GM12873 (cell line): Measurements from ENCODE around the gene OR10G6.

Experiments
- TF ChIP-seq, protein P1 (sequence below): IDR thresholded peaks from 2 replicates; pipeline ENCODE4 v1.5.1; 2012; ENCODE audit warnings: low read depth, mild to moderate bottlenecking, moderate library complexity, low read length, control low read depth; ENCODE audit not compliant: insufficient read depth; ENCODE audit errors: missing control alignments

Gene OR10G6

DNA sequence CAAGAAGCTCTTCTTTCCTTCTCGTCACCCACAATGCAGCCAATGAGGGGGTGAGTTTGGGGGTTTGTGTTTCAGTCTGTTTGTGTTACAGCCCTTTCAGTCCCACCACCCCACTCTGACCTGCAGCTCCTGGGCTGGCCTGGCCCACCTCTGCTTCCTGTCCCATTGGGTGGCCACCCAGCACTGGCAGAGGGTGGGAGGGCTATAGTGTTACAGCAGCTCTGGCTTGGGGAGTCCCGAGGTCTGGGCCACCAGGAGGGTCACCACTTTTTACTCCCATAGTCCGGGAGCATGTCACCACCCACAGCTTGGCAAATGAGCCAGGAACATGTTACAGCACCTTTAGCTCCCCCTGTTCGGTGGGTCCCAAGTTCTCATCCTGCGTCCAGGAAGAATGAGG is 15.7 kb downstream of the OR10G6 start:
- TF ChIP-seq, protein P1, sequence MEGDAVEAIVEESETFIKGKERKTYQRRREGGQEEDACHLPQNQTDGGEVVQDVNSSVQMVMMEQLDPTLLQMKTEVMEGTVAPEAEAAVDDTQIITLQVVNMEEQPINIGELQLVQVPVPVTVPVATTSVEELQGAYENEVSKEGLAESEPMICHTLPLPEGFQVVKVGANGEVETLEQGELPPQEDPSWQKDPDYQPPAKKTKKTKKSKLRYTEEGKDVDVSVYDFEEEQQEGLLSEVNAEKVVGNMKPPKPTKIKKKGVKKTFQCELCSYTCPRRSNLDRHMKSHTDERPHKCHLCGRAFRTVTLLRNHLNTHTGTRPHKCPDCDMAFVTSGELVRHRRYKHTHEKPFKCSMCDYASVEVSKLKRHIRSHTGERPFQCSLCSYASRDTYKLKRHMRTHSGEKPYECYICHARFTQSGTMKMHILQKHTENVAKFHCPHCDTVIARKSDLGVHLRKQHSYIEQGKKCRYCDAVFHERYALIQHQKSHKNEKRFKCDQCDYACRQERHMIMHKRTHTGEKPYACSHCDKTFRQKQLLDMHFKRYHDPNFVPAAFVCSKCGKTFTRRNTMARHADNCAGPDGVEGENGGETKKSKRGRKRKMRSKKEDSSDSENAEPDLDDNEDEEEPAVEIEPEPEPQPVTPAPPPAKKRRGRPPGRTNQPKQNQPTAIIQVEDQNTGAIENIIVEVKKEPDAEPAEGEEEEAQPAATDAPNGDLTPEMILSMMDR, result no peak

DNA sequence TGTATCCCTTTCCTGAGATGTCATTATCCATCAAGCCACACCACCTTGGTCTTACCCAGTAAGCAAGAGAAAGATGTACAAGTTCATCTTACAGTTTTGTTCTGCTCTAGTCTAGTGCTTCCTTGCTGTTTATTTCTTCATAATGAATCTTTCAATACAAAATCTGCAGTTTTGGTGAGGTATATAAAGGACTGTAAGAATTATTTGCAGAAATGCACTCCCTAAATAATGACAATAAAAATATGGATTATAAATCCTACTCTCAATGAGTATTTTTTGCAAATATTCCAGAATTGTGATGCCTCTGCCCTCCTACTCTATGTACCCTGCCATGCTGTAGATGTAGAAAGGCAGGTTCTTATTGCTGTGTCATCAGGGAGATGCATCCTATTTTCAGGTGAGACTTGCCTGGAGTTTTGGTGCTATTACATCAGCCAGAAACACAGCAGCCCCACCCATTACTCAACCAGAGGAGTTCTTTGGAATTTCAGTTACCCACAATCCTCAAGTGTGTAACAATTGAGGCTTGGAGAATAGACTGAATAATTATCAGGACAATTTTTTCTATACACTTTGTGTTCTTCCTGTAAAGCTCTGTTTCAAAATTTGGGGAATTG is 17.1 kb downstream of the OR10G6 start, which contains the start of gene OR10S1:
TSS of gene OR10S1 (minus strand) at position 51 of the 617 bp plus-strand sequence. CDS start 117 bp downstream, outside the sequence.
- TF ChIP-seq, protein P1, result no peak

DNA sequence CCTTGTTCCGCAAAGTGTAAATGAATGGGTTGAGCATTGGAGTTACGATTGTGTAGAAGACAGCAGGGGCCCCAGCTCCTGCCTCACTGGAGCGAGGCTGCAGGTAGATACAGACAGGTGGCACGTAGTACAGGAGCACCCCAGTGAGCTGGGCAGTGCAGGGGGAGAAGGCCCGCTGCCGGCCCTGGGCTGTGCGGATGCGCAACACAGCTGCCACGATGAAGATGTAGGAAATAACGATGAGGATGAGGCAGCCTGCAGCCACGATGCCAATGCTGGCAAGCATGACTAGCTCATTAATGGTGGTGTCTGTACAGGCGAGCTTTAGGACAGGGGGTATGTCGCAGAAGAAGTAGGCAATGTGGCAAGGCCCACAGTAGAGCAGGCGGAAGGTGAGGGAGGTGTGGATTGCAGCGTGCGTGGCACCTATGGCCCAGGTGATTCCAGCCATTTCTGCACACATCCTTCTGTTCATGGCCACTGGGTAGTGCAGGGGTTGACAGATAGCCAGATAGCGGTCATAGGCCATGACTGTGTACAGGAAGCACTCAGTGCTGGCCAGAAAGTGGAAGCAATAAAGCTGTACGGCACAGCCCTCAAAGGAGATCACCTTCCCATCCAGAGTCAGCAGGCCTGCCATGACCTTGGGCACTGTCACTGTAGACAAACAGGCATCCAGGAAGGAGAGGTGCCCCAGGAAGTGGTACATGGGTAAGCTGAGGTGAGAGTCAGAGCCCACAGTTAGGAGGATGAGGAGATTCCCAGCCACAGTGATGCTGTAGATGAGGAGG is 18.0 kb downstream of the OR10G6 start:
- TF ChIP-seq, protein P1, result no peak

DNA sequence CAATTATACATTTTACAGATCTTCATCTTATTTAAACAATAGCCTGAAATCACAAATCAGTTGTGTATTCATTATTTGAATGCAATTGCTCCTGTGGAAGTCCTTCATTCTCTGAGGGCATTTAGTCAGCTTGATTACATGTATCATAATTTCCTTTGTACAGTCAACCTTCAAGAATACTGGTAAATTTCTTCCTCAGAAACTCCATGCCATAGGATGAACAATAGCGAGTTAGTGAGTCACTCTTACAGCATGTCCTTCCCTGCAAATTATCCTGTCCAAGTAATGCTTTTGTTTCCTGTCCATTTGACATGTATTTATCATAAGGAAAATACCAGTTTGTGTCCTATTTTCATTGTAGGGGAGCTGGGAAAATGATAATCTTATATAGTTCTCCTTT is 21.1 kb downstream of the OR10G6 start:
- TF ChIP-seq, protein P1, result no peak

DNA sequence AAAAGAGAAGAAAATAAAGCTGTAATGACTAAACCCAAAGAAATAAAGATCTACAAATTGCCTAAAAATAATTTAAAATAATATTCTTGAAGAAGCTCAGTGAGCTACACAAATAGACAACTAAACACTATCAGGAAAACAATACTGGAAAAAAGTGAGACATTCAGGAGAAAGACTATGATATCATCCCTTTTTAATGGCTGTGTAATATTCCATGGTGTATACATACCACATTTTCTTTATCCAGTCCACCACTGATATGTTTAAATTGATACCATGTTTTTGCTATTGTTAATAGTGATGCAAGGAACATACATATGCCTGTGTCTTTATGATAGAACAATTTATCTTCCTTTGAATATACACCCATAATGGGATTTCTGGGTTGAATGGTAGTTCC is 38.2 kb downstream of the OR10G6 start:
- TF ChIP-seq, protein P1, result no peak

DNA sequence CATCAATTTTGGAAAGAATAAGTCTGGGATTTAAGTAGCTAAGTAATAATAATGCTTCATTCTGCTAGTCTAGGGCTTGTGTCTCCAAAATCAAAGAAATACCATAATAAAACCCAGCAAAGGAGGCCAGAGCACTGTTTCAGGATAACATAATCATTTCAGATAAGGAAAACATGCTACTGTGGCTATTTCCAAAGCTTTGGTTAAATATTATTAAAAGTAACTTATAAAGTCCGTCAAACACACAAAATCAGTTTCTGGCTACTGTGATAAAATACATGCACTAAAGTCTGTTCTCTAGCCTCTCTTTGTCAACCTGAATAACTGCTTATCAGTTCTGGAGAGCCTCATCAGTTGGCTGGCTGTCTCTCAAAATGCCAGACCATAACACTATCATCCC is 49.8 kb downstream of the OR10G6 start:
- TF ChIP-seq, protein P1, result no peak
